GM19239 (cell line): ENCODE data around the gene TMEM238L.

ENCODE experiments used
- DNase-seq: peaks from one replicate; pipeline ENCODE4 v3.0.0; 2011; ENCODE audit warnings: low spot score; ENCODE audit not compliant: insufficient read length
- FAIRE-seq: peaks from 2 replicates; lab custom pipeline; 2011; peaks lifted over from hg19 to GRCh38; lab: Jason Lieb, UNC

TMEM238L gene

DNA sequence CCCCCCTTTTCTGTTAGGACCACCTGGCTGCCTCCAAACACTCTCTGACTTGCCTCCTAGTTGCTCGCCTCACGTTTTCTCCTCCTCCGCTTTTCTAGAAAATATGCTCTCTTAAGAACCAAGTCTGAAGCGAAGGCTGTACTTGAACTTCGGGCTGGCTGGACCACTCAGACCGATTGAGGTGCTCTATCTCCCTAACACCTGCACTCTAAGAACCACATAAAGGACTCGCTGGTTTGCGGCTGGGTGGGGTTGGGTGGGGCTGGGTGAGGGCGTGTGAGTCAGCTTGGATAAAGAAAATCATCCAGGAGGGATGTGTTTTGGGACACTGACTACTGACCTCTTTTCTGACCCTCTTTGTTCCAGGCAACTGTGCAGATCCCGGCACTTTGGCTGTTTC lies 51.2 kb downstream of the TMEM238L start:
- no peak for FAIRE-seq

DNA sequence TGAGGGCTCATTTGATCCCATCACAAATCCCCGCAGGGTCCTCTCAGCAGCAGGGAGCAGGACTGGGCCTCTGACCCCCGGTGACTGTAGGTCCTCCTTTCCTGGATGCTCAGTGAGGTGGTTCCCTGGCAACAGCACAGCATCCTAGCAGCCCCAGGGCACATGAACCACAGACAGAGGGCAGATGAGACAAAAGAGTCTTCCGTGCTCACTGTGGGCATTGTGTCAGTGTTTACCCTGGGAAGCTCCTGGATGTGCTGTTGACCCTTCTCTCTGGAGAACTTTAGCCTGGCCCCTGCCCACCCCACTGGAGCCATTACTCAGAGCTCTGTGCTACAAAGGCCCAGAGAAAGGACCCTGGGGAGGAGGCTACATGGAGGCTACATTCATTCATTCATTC lies 52.3 kb downstream of the TMEM238L start:
- FAIRE-seq = no peak
- DNase-seq = no peak

More for the DNA sequence above, 51.2 kb downstream of the TMEM238L start:
- DNase-seq = no peak

DNA sequence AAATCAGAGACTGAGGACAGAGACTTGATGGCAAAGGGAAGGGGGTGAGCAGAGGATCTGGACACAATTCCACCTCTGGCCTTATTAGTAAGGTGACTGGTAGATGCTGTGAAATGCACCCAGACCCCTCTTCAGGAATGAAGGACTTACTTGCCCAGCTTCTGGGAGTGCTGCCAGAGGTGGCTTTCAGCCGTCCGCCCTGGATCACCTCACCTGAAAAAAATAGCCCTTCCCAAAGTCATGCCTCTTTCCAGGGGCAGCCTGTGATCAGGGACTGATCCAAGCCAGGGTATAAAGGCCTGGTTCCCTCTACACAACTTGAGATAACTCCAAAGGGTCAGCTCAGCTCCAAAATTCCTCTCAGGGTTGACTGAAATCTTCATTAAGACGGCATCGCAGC lies 53.7 kb downstream of the TMEM238L start:
- no peak for DNase-seq
- no peak for FAIRE-seq

DNA sequence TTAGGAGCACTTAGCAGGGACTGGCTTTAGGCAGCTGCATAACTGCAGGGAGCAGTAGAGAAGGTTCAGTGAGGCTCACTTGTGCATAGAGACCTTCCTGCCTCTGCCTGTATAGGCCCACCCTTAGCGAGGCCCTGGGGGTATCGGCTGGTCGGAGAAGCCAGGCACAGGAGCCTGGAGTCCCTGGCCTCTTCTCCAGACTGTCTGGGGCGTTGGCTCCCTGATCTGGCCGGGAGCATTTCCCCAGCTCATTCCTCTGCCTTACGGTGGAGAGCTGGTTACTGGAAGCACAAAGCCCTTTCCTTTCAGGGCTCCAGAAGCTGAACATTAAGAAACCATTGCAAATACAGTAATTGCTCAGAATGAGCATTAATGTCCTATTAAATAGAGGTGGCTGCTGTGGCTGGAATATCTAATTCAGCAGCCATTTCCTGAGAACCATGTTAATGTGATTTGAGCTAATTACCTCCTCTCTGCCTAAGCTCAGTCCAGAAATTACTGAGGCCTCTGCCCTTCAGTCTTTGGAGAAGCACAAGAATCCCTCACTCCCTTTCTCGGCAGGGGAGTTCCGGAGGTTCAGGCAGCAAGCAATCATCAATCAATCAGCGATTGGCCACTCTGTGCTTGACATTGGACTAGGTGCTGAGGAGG lies 55.2 kb downstream of the TMEM238L start:
- no peak for DNase-seq
- no peak for FAIRE-seq

DNA sequence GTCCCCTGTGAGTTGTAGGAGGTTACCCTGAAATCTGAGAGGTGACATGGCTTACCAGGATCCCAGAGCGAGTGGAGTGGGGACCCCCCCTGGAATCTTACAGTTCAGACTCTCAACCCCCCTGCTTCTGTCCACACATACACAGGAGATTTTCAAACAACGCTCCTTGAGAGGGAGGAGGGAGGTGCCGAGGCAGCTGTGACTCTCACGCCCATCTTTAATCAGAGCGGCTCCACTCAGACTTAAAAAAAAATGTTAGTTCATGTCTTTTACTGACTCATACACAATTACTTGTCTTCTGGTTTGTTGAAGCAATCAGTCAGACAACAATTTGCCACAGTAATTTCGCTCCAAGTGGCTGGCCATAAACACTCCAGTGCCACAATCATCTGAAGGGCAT lies 58.7 kb downstream of the TMEM238L start:
- FAIRE-seq (no peak), DNase-seq (no peak)
